Measurements from ENCODE around the gene TAMM41.

DNA sequence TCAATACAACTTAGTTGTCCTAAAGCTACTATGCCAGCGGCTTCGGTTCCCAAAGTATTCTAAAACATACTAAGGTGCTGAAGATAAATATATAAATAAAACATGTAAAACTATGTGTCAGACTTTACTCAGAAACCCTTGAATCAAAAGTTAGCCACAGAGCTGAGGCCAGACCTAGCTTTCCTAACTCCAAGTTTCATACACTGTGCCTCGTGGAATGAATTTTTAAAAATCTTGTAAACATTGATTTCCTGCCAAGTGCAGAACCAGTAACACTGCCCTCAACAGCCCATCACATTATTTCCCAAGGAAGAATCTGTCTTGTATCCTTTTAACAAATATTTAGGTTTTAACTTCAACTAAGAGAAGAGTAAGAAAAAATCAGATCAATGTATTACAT lies 36.4 kb downstream of the TAMM41 start:
- no peak for TF ChIP-seq RAD21 (IDR thresholded peaks at IDR 0.05; ENCODE audit: low read length)
- TF ChIP-seq, protein P1, sequence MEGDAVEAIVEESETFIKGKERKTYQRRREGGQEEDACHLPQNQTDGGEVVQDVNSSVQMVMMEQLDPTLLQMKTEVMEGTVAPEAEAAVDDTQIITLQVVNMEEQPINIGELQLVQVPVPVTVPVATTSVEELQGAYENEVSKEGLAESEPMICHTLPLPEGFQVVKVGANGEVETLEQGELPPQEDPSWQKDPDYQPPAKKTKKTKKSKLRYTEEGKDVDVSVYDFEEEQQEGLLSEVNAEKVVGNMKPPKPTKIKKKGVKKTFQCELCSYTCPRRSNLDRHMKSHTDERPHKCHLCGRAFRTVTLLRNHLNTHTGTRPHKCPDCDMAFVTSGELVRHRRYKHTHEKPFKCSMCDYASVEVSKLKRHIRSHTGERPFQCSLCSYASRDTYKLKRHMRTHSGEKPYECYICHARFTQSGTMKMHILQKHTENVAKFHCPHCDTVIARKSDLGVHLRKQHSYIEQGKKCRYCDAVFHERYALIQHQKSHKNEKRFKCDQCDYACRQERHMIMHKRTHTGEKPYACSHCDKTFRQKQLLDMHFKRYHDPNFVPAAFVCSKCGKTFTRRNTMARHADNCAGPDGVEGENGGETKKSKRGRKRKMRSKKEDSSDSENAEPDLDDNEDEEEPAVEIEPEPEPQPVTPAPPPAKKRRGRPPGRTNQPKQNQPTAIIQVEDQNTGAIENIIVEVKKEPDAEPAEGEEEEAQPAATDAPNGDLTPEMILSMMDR (conservative IDR thresholded peaks at IDR 0.05; ENCODE audit: low read depth, low read length): 0 out of 2 replicates have a peak, but pooled peaks have one; percentile 2
- TF ChIP-seq RCOR1 (IDR thresholded peaks at IDR 0.05; ENCODE audit: insufficient replicate concordance, low read length): no peak
- TF ChIP-seq POLR2A (IDR thresholded peaks at IDR 0.05; ENCODE audit: low read depth, low read length): no peak
- no peak for TF ChIP-seq BHLHE40 (IDR thresholded peaks at IDR 0.05; ENCODE audit: low read depth, low read length)
- no peak for TF ChIP-seq USF2 (IDR thresholded peaks at IDR 0.05; ENCODE audit: low read depth, low read length)
- TF ChIP-seq MXI1 (IDR thresholded peaks at IDR 0.05; ENCODE audit: borderline replicate concordance, low read depth, low read length): peak; percentile 81
